ENCODE measurements around the gene UBFD1.
"Not testable (repeated sequence)": the region's sequence is repeated elsewhere in the genome, so short reads cannot be mapped to it uniquely, and the experiment has no call there.

Gene UBFD1
- 27.0 to 60.9 (median 50.6) reads per million in 9 experiments for total RNA-seq

- Mint-ChIP-seq H3K9me3 (no peaks in the 10 kb centered on the region), H3K4me1 (ENCODE audit: low read depth in 2 of 2) (peaks cover 11 to 22% of the 10 kb centered on the region in 2 donors), H3K4me3 (peak within 1 kb of the TSS; percentile 96), H3K27ac (peak within 1 kb of the TSS; percentile 97), H3K36me3 (ENCODE audit: insufficient read depth) (peaks cover 42% of the 10 kb centered on the region), H3K27me3 (no peaks in the 10 kb centered on the region)
- ATAC-seq (replicated peaks), result peak; percentile 89
- peak; percentile 93 to 96 (median 94) for DNase-seq
Measured at GRCh38 chr16:23556881-23557778, at the start of gene UBFD1, which contains the start of gene EARS2. TSS of gene UBFD1 (plus strand) at chr16:23557727. CDS start at chr16:23557743, 16 bp downstream. TSS of gene EARS2 (minus strand) at chr16:23557350. CDS start at chr16:23557343, 7 bp downstream.

- no peaks in the 10 kb centered on the region for H3K27me3 Mint-ChIP-seq
- peak overlapping the region; percentile 86 to 95 for H3K27ac Mint-ChIP-seq
- H3K9me3 Mint-ChIP-seq, result no peaks in the 10 kb centered on the region
- DNase-seq (no peak), ATAC-seq (replicated peaks) (no peak)
- peaks cover 43 to 48% of the 10 kb centered on the region in 2 donors for H3K4me1 Mint-ChIP-seq (ENCODE audit: low read depth in 2 of 2)
- H3K36me3 Mint-ChIP-seq (ENCODE audit: insufficient read depth), result peaks cover 48% of the 10 kb centered on the region
- peak overlapping the region; percentile 85 to 90 for H3K4me3 Mint-ChIP-seq
Measured at GRCh38 chr16:23508589-23509440, 48.7 kb upstream of the UBFD1 start.

- Mint-ChIP-seq H3K4me3 (peak overlapping the region; percentile 85 to 90), H3K36me3 (ENCODE audit: insufficient read depth) (peaks cover 42% of the 10 kb centered on the region), H3K9me3 (no peaks in the 10 kb centered on the region), H3K27ac (peak overlapping the region; percentile 86 to 95), H3K4me1 (ENCODE audit: low read depth in 2 of 2) (peaks cover 41 to 47% of the 10 kb centered on the region in 2 donors), H3K27me3 (no peaks in the 10 kb centered on the region)
- DNase-seq, result no peak
- no peak for ATAC-seq (replicated peaks)
Measured at GRCh38 chr16:23509441-23509754, 48.1 kb upstream of the UBFD1 start.

GRCh38 chr16:23509782-23510163 lies 47.8 kb upstream of the UBFD1 start:
- ATAC-seq (replicated peaks), result peak; percentile 52
- Mint-ChIP-seq H3K9me3 (no peaks in the 10 kb centered on the region), H3K36me3 (ENCODE audit: insufficient read depth) (peaks cover 41% of the 10 kb centered on the region), H3K27ac (peak overlapping the region; percentile 86 to 95), H3K27me3 (no peaks in the 10 kb centered on the region), H3K4me3 (peak overlapping the region; percentile 85 to 90), H3K4me1 (ENCODE audit: low read depth in 2 of 2) (peaks cover 41 to 48% of the 10 kb centered on the region in 2 donors)
- DNase-seq, result peak; percentile 42 to 64 (median 53)

DNA sequence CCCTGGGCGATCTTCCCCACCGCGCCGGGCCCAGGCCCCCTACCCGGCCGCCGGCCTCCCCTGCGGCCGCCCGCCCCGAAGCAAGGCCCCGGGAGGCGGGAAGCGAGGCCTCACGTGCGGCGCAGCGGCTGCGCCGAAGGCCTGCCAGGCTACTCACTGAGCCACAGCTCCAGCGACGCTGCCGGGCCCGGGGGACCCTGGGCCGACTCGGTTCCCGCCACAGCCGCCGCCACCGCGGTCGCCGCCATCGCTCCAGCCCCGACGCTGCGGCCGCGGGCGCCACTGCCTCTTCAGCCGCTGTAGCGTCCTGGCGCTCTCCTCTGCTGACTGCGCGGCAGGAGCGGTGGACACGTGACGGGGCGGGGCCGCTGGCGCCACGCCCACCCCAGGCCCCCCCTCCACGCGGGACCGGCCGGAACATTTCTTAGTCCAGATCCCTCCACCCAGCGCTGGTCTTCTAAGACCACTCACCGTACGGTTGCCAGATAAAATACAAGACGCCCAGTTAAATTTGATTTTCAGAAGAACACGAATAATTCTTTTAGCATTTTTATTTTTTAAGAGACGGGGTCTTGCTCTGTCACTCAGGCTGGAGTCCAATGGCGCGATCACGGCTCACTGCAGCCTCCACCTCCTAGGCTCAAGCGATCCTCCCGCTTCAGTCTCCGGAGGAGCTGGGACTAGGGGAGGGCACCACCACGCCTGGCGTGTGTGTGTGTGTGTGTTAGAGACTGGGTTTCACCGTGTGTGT lies 47.2 kb upstream of the UBFD1 start, which contains the start of gene GGA2:
GGA2 (minus strand) TSS at position 331 of the 751 bp plus-strand sequence; CDS start at position 248, 83 bp downstream.
- ATAC-seq (replicated peaks), result peak; percentile 83
- H3K27ac Mint-ChIP-seq, result peak within 1 kb of the TSS; percentile 86 to 95
- H3K27me3 Mint-ChIP-seq, result no peaks in the 10 kb centered on the region
- H3K4me1 Mint-ChIP-seq (ENCODE audit: low read depth in 2 of 2), result peaks cover 41 to 48% of the 10 kb centered on the region in 2 donors
- no peaks in the 10 kb centered on the region for H3K9me3 Mint-ChIP-seq
- H3K36me3 Mint-ChIP-seq (ENCODE audit: insufficient read depth), result peaks cover 39% of the 10 kb centered on the region
- peak within 1 kb of the TSS; percentile 85 to 90 for H3K4me3 Mint-ChIP-seq
- DNase-seq, result peak; percentile 65 to 70 (median 68)

DNA sequence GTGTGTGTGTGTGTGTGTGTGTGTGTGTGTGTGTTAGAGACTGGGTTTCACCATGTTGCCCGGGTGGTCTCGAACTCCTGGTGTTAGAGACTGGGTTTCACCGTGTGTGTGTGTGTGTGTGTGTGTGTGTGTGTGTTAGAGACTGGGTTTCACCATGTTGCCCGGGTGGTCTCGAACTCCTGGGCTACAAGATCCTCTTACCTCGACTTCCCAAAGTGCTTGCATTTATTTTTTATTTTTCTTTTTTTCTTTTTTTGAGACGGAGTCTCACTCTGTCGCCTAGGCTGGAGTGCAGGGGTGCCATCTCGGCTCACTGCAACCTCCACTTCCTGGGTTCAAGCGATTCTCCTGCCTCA lies 46.6 kb upstream of the UBFD1 start:
- H3K27ac Mint-ChIP-seq, result peak overlapping the region; percentile 85 to 90
- ATAC-seq (replicated peaks); H3K27me3 Mint-ChIP-seq: not testable (repeated sequence)

DNA sequence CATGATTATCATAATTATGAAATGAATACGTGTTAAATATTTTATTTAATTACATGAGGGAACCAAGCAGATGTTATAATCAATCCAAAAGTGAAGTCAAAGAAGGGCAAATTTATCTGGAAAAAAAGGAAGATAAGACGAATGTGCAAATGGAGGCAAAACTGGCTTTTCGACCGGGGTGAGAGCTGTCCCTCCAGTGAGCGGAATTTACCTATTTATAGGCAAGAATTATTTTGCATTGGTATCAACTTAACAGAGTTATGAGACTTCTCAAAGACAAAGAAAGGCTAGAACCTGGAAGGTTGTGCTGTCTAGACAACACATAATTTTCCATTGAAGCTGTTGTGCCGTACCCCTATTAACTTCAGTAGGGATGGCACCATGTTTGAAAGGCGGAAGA lies 45.8 kb upstream of the UBFD1 start:
- no peak for ATAC-seq (replicated peaks)

More for the DNA sequence above, 46.6 kb upstream of the UBFD1 start:
- H3K4me3 Mint-ChIP-seq, result peak overlapping the region; percentile 85 to 90
- not testable (repeated sequence) for H3K9me3 Mint-ChIP-seq, DNase-seq
- H3K4me1 Mint-ChIP-seq (ENCODE audit: low read depth in 2 of 2), result peaks cover 44 to 50% of the 10 kb centered on the region in 2 donors
- peaks cover 39% of the 10 kb centered on the region for H3K36me3 Mint-ChIP-seq (ENCODE audit: insufficient read depth)

DNA sequence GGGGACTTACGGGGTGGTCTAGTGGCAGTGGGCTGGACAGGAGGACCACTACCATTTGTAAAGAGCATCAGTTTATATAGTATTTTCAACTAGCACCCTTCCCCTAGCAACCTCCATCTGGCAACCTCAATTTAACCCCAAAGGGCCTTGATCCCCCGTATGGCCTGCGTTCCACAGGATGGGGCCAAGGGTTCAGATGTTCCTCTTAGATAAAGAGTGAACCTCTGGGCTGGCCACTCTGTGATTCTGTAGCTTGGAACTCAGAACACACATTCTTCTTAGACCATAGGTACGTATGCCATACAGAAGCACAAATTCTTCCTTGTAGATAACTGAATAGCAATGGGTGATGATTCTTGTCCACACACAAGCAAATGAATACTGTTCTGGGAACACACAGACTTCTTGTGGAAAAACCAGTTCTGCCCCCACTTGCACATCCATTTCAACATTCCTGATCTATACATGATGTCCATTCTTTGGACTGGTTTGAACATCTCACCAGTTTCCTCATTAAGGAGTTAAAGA lies 45.3 kb upstream of the UBFD1 start:
- Mint-ChIP-seq H3K9me3 (no peaks in the 10 kb centered on the region), H3K36me3 (ENCODE audit: insufficient read depth) (peaks cover 33% of the 10 kb centered on the region), H3K27ac (no peak overlapping the region), H3K4me1 (ENCODE audit: low read depth in 2 of 2) (peaks cover 37 to 52% of the 10 kb centered on the region in 2 donors), H3K27me3 (no peaks in the 10 kb centered on the region), H3K4me3 (no peak overlapping the region)
- no peak for ATAC-seq (replicated peaks)
- no peak for DNase-seq

More for the DNA sequence above, 45.8 kb upstream of the UBFD1 start:
- Mint-ChIP-seq H3K36me3 (ENCODE audit: insufficient read depth) (peaks cover 37% of the 10 kb centered on the region), H3K4me3 (peak overlapping the region; percentile 85 to 90), H3K27me3 (no peaks in the 10 kb centered on the region), H3K27ac (peak overlapping the region; percentile 62 to 90), H3K9me3 (no peaks in the 10 kb centered on the region), H3K4me1 (ENCODE audit: low read depth in 2 of 2) (peaks cover 41 to 56% of the 10 kb centered on the region in 2 donors)
- no peak for DNase-seq

- Mint-ChIP-seq H3K9me3 (no peaks in the 10 kb centered on the region), H3K27ac (peak overlapping the region; percentile 56 to 85), H3K4me3 (peak overlapping the region; percentile 32 to 56), H3K27me3 (no peaks in the 10 kb centered on the region), H3K4me1 (ENCODE audit: low read depth in 2 of 2) (peaks cover 23 to 37% of the 10 kb centered on the region in 2 donors), H3K36me3 (ENCODE audit: insufficient read depth) (peaks cover 18% of the 10 kb centered on the region)
- DNase-seq (peak; percentile 14 to 46 (median 22)), ATAC-seq (replicated peaks) (peak; percentile 45)
Measured at GRCh38 chr16:23514381-23515152, 43.0 kb upstream of the UBFD1 start.

- Mint-ChIP-seq H3K27ac (peak overlapping the region; percentile 56 to 85), H3K36me3 (ENCODE audit: insufficient read depth) (peaks cover 9% of the 10 kb centered on the region), H3K9me3 (no peaks in the 10 kb centered on the region)
Measured at GRCh38 chr16:23515881-23516280, 41.6 kb upstream of the UBFD1 start.

GRCh38 chr16:23516366-23517137 lies 41.0 kb upstream of the UBFD1 start:
- peaks cover 18 to 34% of the 10 kb centered on the region in 2 donors for H3K4me1 Mint-ChIP-seq (ENCODE audit: low read depth in 2 of 2)
- H3K4me3 Mint-ChIP-seq, result peak overlapping the region in 1 of 2 donors; percentile 20
- peak; percentile 39 for ATAC-seq (replicated peaks)
- peak overlapping the region in 1 of 2 donors; percentile 85 for H3K27ac Mint-ChIP-seq
- no peaks in the 10 kb centered on the region for H3K27me3 Mint-ChIP-seq
- no peaks in the 10 kb centered on the region for H3K9me3 Mint-ChIP-seq
- H3K36me3 Mint-ChIP-seq (ENCODE audit: insufficient read depth), result peaks cover 9% of the 10 kb centered on the region
- no peak for DNase-seq

More at GRCh38 chr16:23515881-23516280, 41.6 kb upstream of the UBFD1 start:
- ATAC-seq (replicated peaks) (no peak), DNase-seq (no peak)
- Mint-ChIP-seq H3K4me1 (ENCODE audit: low read depth in 2 of 2) (peaks cover 18 to 34% of the 10 kb centered on the region in 2 donors), H3K4me3 (peak overlapping the region in 1 of 2 donors; percentile 56), H3K27me3 (no peaks in the 10 kb centered on the region)

Data from effector memory CD8-positive, alpha-beta T cell (primary cell).